ENCODE data around the gene TNXB. TPM values are rescaled to one million over a fixed set of nuclear protein-coding genes. Genes with fewer than 3 reads are reported as not detected.

The TNXB gene
- total RNA-seq, 2 donors from 2014 or later = 10.9 to 15.0 TPM

Other genes with a start within 250 kb of the TNXB start
- gene NEU1, start 246.5 kb downstream of the TNXB start, total RNA-seq = 10 to 100 TPM; 24.0 to 27.1 TPM
- under 1 TPM; 0.22 to 0.23 TPM for gene SLC44A4, start 230.3 kb downstream of the TNXB start, total RNA-seq
- gene EHMT2, start 211.6 kb downstream of the TNXB start, total RNA-seq = 10 to 100 TPM; 49.2 to 64.7 TPM
- 1 to 10 TPM in 1 of 2 donors, under 1 TPM in 1; 0.88 to 1.9 TPM for gene ZBTB12, start 207.3 kb downstream of the TNXB start, total RNA-seq
- gene C2, start 181.6 kb downstream of the TNXB start, total RNA-seq = 1 to 10 TPM; 3.4 to 5.1 TPM
- 1 to 10 TPM; 1.1 to 3.5 TPM for gene CFB, start 163.2 kb downstream of the TNXB start, total RNA-seq
- gene NELFE, start 150.4 kb downstream of the TNXB start, total RNA-seq = 10 to 100 TPM; 65.0 to 71.5 TPM
- gene SKIC2, start 150.2 kb downstream of the TNXB start, total RNA-seq = 10 to 100 TPM; 75.7 to 79.7 TPM
- gene DXO, start 137.2 kb downstream of the TNXB start, total RNA-seq = 10 to 100 TPM; 23.3 to 34.7 TPM
- gene C4A, start 127.3 kb downstream of the TNXB start, total RNA-seq = 1 to 10 TPM; 6.9 to 7.6 TPM
- gene C4B, start 94.5 kb downstream of the TNXB start, total RNA-seq = 1 to 10 TPM; 4.9 to 6.4 TPM
- gene CYP21A2, start 70.9 kb downstream of the TNXB start, total RNA-seq = 1 to 10 TPM; 1.1 to 1.3 TPM
- 100 to 1,000 TPM in 1 of 2 donors, 10 to 100 TPM in 1; 99.9 to 105 TPM for gene ATF6B, start 18.9 kb upstream of the TNXB start, total RNA-seq
- gene FKBPL, start 20.9 kb upstream of the TNXB start, total RNA-seq = 1 to 10 TPM; 6.9 to 9.1 TPM
- 1 to 10 TPM in 1 of 2 donors, under 1 TPM in 1; 0.83 to 1.2 TPM for gene PRRT1, start 42.6 kb upstream of the TNXB start, total RNA-seq
- 10 to 100 TPM; 17.9 to 18.2 TPM for gene PPT2, start 44.8 kb upstream of the TNXB start, total RNA-seq
- gene EGFL8, start 55.3 kb upstream of the TNXB start, total RNA-seq = 10 to 100 TPM in 1 of 2 donors, 1 to 10 TPM in 1; 9.6 to 11.2 TPM
- gene AGPAT1, start 66.7 kb upstream of the TNXB start, total RNA-seq = 10 to 100 TPM; 29.6 to 30.4 TPM
- 10 to 100 TPM; 45.0 to 49.2 TPM for gene RNF5, start 69.1 kb upstream of the TNXB start, total RNA-seq
- gene AGER, start 74.9 kb upstream of the TNXB start, total RNA-seq = 10 to 100 TPM; 39.0 to 48.0 TPM
- 100 to 1,000 TPM in 1 of 2 donors, 10 to 100 TPM in 1; 98.3 to 104 TPM for gene PBX2, start 80.9 kb upstream of the TNXB start, total RNA-seq
- gene GPSM3, start 83.3 kb upstream of the TNXB start, total RNA-seq = 100 to 1,000 TPM; 192 to 213 TPM
- gene NOTCH4, start 114.7 kb upstream of the TNXB start, total RNA-seq = under 1 TPM; 0.63 to 0.79 TPM

Measured in activated T-cell treated with anti-CD3 and anti-CD28 coated beads, Interleukin-2, amount 50 U/mL, for 72 hours (primary cell).